Measurements from ENCODE around the gene PSMC2. TPM values are rescaled to one million over a fixed set of nuclear protein-coding genes. Genes with fewer than 3 reads are reported as not detected.

The PSMC2 gene
- 111 TPM for total RNA-seq (ENCODE audit: unreplicated experiment)
- long read RNA-seq, transcript PSMC2-201 (12 exons, 2,637 nt): major isoform, 71 of 74 reads
- long read RNA-seq, partial matches to known transcripts: 0 of 74 reads
- long read RNA-seq, other reads (novel, unspliced or antisense): 3 of 74 reads

GRCh38 chr7:103347507-103348267 lies at the start of gene PSMC2:
Gene PSMC2 (plus strand): TSS chr7:103347643. CDS start chr7:103347712, 69 bp downstream.
- Mint-ChIP-seq H3K27ac (ENCODE audit: unreplicated experiment) (peak within 1 kb of the TSS; percentile 95), H3K27me3 (ENCODE audit: unreplicated experiment) (no peaks in the 10 kb centered on the region), H3K4me1 (ENCODE audit: low read depth, unreplicated experiment) (peaks cover 11% of the 10 kb centered on the region), H3K9me3 (ENCODE audit: unreplicated experiment) (no peaks in the 10 kb centered on the region), H3K4me3 (ENCODE audit: unreplicated experiment) (peak within 1 kb of the TSS; percentile 99), H3K36me3 (ENCODE audit: unreplicated experiment) (no peaks in the 10 kb centered on the region)
- DNase-seq: peak; percentile 78
- no peak for TF ChIP-seq CTCF (IDR thresholded peaks at IDR 0.05; ENCODE audit: partially characterized antibody, unreplicated experiment)

- peak overlapping the region; percentile 85 for H3K27ac Mint-ChIP-seq (ENCODE audit: unreplicated experiment)
- peaks cover 1% of the 10 kb centered on the region for H3K27me3 Mint-ChIP-seq (ENCODE audit: unreplicated experiment)
- H3K9me3 Mint-ChIP-seq (ENCODE audit: unreplicated experiment): no peaks in the 10 kb centered on the region
- H3K4me1 Mint-ChIP-seq (ENCODE audit: low read depth, unreplicated experiment): peaks cover 11% of the 10 kb centered on the region
- no peaks in the 10 kb centered on the region for H3K36me3 Mint-ChIP-seq (ENCODE audit: unreplicated experiment)
- peak overlapping the region; percentile 93 for H3K4me3 Mint-ChIP-seq (ENCODE audit: unreplicated experiment)
- TF ChIP-seq CTCF (IDR thresholded peaks at IDR 0.05; ENCODE audit: partially characterized antibody, unreplicated experiment): no peak
- DNase-seq: no peak
Measured at GRCh38 chr7:103297837-103298179, 49.6 kb upstream of the PSMC2 start.

GRCh38 chr7:103299660-103300059 lies 47.8 kb upstream of the PSMC2 start:
- H3K4me3 Mint-ChIP-seq (ENCODE audit: unreplicated experiment): no peak overlapping the region
- H3K4me1 Mint-ChIP-seq (ENCODE audit: low read depth, unreplicated experiment): peaks cover 11% of the 10 kb centered on the region
- no peak for TF ChIP-seq CTCF (IDR thresholded peaks at IDR 0.05; ENCODE audit: partially characterized antibody, unreplicated experiment)
- no peaks in the 10 kb centered on the region for H3K36me3 Mint-ChIP-seq (ENCODE audit: unreplicated experiment)
- no peak for DNase-seq
- no peak overlapping the region for H3K27ac Mint-ChIP-seq (ENCODE audit: unreplicated experiment)
- H3K9me3 Mint-ChIP-seq (ENCODE audit: unreplicated experiment): no peaks in the 10 kb centered on the region
- peaks cover 1% of the 10 kb centered on the region for H3K27me3 Mint-ChIP-seq (ENCODE audit: unreplicated experiment)

- H3K27ac Mint-ChIP-seq (ENCODE audit: unreplicated experiment): no peak overlapping the region
Measured at GRCh38 chr7:103301441-103301840, 46.0 kb upstream of the PSMC2 start.

More at GRCh38 chr7:103301441-103301840, 46.0 kb upstream of the PSMC2 start:
- H3K4me3 Mint-ChIP-seq (ENCODE audit: unreplicated experiment): no peak overlapping the region
- DNase-seq: no peak
- TF ChIP-seq CTCF (IDR thresholded peaks at IDR 0.05; ENCODE audit: partially characterized antibody, unreplicated experiment): no peak
- peaks cover 11% of the 10 kb centered on the region for H3K4me1 Mint-ChIP-seq (ENCODE audit: low read depth, unreplicated experiment)
- H3K27me3 Mint-ChIP-seq (ENCODE audit: unreplicated experiment): peaks cover 3% of the 10 kb centered on the region
- H3K36me3 Mint-ChIP-seq (ENCODE audit: unreplicated experiment): no peaks in the 10 kb centered on the region
- no peaks in the 10 kb centered on the region for H3K9me3 Mint-ChIP-seq (ENCODE audit: unreplicated experiment)
